ENCODE data around the gene C6orf15. TPM values are rescaled to one million over a fixed set of nuclear protein-coding genes. Genes with fewer than 3 reads are reported as not detected.

The C6orf15 gene
- total and polyA plus RNA-seq, 2 of the 8 experiments (the other 6 are each of a cell fraction or from before 2014, with no cell fraction given): not detected

DNA sequence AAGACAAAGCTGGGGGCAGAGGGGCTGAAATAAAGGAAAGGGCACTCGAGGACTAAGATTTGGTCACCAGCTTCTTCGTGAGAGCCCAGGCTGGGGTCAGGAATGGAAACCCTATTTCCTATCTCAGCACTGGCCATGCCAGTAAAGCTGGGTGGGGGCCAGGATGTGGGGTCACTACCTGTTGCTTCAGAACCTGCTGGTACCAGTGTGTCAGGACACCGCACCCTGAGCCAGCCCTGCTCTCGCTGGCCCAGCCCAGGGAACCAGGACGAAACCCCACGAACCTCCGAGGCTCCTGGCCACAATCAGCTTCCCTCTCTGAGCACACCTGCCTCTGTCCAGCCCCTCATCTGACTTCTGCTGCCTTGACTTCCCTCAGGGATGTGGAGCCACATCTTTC is 5.8 kb upstream of the C6orf15 start:
- H2AK5ac ChIP-seq (ENCODE audit: low read depth, low read length): no peak overlapping the region
- H2BK20ac ChIP-seq (ENCODE audit: low read length): no peak overlapping the region
- H3K23ac ChIP-seq (ENCODE audit: insufficient read length): no peak overlapping the region
- H3K4me1 ChIP-seq (replicated peaks in 1 of 4; ENCODE audit: control insufficient read depth in 3 of 4, insufficient read depth in 4 of 4, low read length in 3 of 4): peaks cover 0 to 9% (median 6%) of the 10 kb centered on the region in 4 experiments; a peak in 5 of 7 replicates
- DNase-seq (ENCODE audit: low read depth in 1 of 2, low spot score in 2 of 2) (no peak), FAIRE-seq (no peak)
- no peak overlapping the region for H2AFZ ChIP-seq (ENCODE audit: low read length)
- H3K18ac ChIP-seq (ENCODE audit: extremely low read depth, low read length): no peak overlapping the region; the same call in 1 of the 2 replicates
- H3K9me3 ChIP-seq (ENCODE audit: insufficient read depth in 2 of 2, low read depth in 1 of 2, low read length in 1 of 2): no peaks in the 10 kb centered on the region
- H2BK15ac ChIP-seq (ENCODE audit: low read length): no peak overlapping the region
- H2BK12ac ChIP-seq (ENCODE audit: low read depth, low read length): 0 out of 2 replicates have a peak overlapping the region, but pooled peaks have one; percentile 23
- H3K4me2 ChIP-seq (ENCODE audit: insufficient read depth in 1 of 2, low read depth in 2 of 2, low read length in 2 of 2): no peak overlapping the region
- WGBS, 2 experiments (ENCODE audit: extremely low coverage in 1 of 2, insufficient coverage in 1 of 2, insufficient read length in 1 of 2, insufficient replicate concordance in 2 of 2, low coverage in 1 of 2, low lambda C conversion rate in 2 of 2, missing lambda C conversion rate in 1 of 2): 96% methylated on average over 7 of the region's 7 CpGs; no CpG with 5 or more reads in 1 of the 2 experiments
- no peak overlapping the region for H3K27ac ChIP-seq (ENCODE audit: low read depth, low read length)
- no peaks in the 10 kb centered on the region; the same call in 1 of the 2 replicates for H3K23me2 ChIP-seq (ENCODE audit: low read depth, low read length)
- H3K36me3 ChIP-seq (ENCODE audit: control insufficient read depth in 2 of 4, insufficient read depth in 4 of 4, low read length in 3 of 4): no peaks in the 10 kb centered on the region
- H2BK120ac ChIP-seq (replicated peaks; ENCODE audit: low read depth, low read length): no peak overlapping the region
- peaks cover 0 to 4% (median 0%) of the 10 kb centered on the region in 4 experiments; a peak in 1 of 7 replicates for H3K27me3 ChIP-seq (replicated peaks in 1 of 4; ENCODE audit: control insufficient read depth in 3 of 4, extremely low read depth in 1 of 4, insufficient read depth in 3 of 4, low read length in 3 of 4)
- no peak overlapping the region for H3K9ac ChIP-seq (replicated peaks in 1 of 4; ENCODE audit: extremely low read depth in 1 of 4, low read depth in 3 of 4, low read length in 3 of 4)
- no peak overlapping the region for H3K4ac ChIP-seq (replicated peaks; ENCODE audit: insufficient read length, low read depth, low read length)
- POLR2A ChIA-PET (ENCODE audit: partially characterized antibody): interaction anchor here (68.5 kb wide), 1 partner anchor 50 kb away, joined by 2251 read pairs; the partner anchor contains the start of genes CCHCR1, POU5F1, PSORS1C2 and TCF19
- no peaks in the 10 kb centered on the region for H4K20me1 ChIP-seq (replicated peaks in 1 of 2; ENCODE audit: control insufficient read depth in 1 of 2, insufficient read depth in 2 of 2, low read length in 2 of 2)
- H3K79me2 ChIP-seq (ENCODE audit: control insufficient read depth in 1 of 2, insufficient read depth in 2 of 2, low read length in 2 of 2): no peaks in the 10 kb centered on the region
- no peak overlapping the region for H4K5ac ChIP-seq (ENCODE audit: insufficient read length, low read depth, low read length)
- H4K91ac ChIP-seq (replicated peaks; ENCODE audit: insufficient read length, low read length): no peak overlapping the region
- H3K4me3 ChIP-seq (ENCODE audit: extremely low read depth in 1 of 4, insufficient read depth in 2 of 4, low read depth in 3 of 4, low read length in 4 of 4): no peak overlapping the region
- CTCF ChIA-PET (ENCODE audit: partially characterized antibody): interaction anchor here (0.8 to 10.6 kb wide), 5 partner anchors 11 to 585 kb away, joined by 3 to 187 read pairs (median 4); no protein-coding TSS in a partner anchor
- no peak overlapping the region for H2BK5ac ChIP-seq (ENCODE audit: low read depth, low read length)
- no peak overlapping the region for H4K8ac ChIP-seq (ENCODE audit: extremely low read depth, insufficient read depth, low read length)
- no peak overlapping the region for H3K14ac ChIP-seq (ENCODE audit: insufficient read length)
- H3K56ac ChIP-seq (replicated peaks; ENCODE audit: insufficient read length, low read depth, low read length): no peak overlapping the region
- no peaks in the 10 kb centered on the region for H3K79me1 ChIP-seq (ENCODE audit: low read depth, low read length)
- no peak for TF ChIP-seq BRCA1 (IDR thresholded peaks at IDR 0.05; ENCODE audit: low read depth, low read length)
- no peak for TF ChIP-seq KDM5A (IDR thresholded peaks at IDR 0.05; ENCODE audit: low read length)
- no peak for TF ChIP-seq BCL11A (IDR thresholded peaks at IDR 0.05; ENCODE audit: low read depth in 2 of 2, low read length in 2 of 2)
- TF ChIP-seq, protein P1, sequence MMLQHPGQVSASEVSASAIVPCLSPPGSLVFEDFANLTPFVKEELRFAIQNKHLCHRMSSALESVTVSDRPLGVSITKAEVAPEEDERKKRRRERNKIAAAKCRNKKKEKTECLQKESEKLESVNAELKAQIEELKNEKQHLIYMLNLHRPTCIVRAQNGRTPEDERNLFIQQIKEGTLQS (IDR thresholded peaks at IDR 0.05; ENCODE audit: insufficient read depth, low read depth, low read length): no peak
- TF ChIP-seq NANOG (IDR thresholded peaks at IDR 0.05; ENCODE audit: insufficient read depth, low read depth, low read length, poor library complexity, severe bottlenecking): no peak
- TF ChIP-seq, protein P2, sequence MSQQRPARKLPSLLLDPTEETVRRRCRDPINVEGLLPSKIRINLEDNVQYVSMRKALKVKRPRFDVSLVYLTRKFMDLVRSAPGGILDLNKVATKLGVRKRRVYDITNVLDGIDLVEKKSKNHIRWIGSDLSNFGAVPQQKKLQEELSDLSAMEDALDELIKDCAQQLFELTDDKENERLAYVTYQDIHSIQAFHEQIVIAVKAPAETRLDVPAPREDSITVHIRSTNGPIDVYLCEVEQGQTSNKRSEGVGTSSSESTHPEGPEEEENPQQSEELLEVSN (IDR thresholded peaks at IDR 0.05): no peak
- TF ChIP-seq RAD21 (IDR thresholded peaks at IDR 0.05 in 1 of 2, conservative IDR thresholded peaks at IDR 0.05 in 1 of 2; ENCODE audit: low read depth in 2 of 2, low read length in 2 of 2): no peak
- TF ChIP-seq YY1 (IDR thresholded peaks at IDR 0.05; ENCODE audit: low read depth, low read length): no peak
- no peak for TF ChIP-seq SIX5 (IDR thresholded peaks at IDR 0.05; ENCODE audit: low read depth, low read length)
- no peak for TF ChIP-seq RNF2 (IDR thresholded peaks at IDR 0.05; ENCODE audit: borderline replicate concordance, low read depth, low read length, missing control alignments, poor library complexity, severe bottlenecking)
- no peak for TF ChIP-seq RBBP5 (IDR thresholded peaks at IDR 0.05; ENCODE audit: borderline replicate concordance, low read depth, low read length)

All from H1 (cell line).